B cell (primary cell): ENCODE measurements around the gene PAPPA.

Experiments used
- EZH2 ChIP-seq: IDR thresholded peaks from 2 replicates; pipeline ENCODE4 v1.6.1; 2012; ENCODE audit warnings: borderline replicate concordance, low read depth, mild to moderate bottlenecking, moderate library complexity, low read length; ENCODE audit not compliant: insufficient read depth, poor library complexity, severe bottlenecking
- TF ChIP-seq, protein P1 (sequence below): fragments of 200-600 bp; IDR thresholded peaks from one replicate; pipeline ENCODE4 v1.8.0; 2022; ENCODE audit warnings: antibody characterized with exemption, mild to moderate bottlenecking

DNA sequence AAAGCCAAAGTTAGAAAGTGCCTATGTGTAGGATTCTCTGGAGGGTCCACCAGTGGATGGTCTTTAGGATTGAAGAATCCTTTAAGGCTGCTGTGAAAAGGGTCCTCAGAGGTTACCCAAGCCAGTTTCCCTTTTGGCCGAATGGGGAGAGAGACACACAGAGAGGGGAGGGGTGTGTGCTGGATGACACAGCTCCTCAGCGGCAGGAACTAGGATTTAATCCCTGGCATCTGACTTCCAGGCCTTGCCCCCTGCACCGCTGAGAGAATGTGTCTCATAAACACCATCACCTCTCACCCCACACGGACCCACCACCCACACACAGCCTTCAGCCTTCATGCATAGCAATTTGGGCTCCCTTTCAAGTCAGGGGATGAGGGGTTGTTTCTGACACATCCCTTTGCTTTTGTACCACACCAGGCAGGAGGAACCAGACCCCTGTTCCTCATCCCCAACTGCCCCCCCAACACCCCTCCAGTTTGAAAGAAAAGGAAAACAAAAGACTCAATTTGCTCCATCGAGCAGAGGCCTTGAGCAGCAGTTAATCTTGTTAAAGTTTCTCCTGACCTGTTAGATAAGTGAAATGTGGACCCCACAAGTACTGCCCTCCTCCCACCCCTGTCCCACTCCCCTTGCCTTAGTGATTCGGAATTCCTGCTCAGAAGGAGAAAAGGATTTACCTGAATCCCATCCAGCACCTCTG, 4.0 kb downstream of the PAPPA start:
- TF ChIP-seq, protein P1, sequence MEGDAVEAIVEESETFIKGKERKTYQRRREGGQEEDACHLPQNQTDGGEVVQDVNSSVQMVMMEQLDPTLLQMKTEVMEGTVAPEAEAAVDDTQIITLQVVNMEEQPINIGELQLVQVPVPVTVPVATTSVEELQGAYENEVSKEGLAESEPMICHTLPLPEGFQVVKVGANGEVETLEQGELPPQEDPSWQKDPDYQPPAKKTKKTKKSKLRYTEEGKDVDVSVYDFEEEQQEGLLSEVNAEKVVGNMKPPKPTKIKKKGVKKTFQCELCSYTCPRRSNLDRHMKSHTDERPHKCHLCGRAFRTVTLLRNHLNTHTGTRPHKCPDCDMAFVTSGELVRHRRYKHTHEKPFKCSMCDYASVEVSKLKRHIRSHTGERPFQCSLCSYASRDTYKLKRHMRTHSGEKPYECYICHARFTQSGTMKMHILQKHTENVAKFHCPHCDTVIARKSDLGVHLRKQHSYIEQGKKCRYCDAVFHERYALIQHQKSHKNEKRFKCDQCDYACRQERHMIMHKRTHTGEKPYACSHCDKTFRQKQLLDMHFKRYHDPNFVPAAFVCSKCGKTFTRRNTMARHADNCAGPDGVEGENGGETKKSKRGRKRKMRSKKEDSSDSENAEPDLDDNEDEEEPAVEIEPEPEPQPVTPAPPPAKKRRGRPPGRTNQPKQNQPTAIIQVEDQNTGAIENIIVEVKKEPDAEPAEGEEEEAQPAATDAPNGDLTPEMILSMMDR, result no peak
- no peak for TF ChIP-seq EZH2
